CD4-positive, alpha-beta T cell treated with Interleukin-12 subunit alpha and Interleukin-12 subunit beta, for 1 hour (primary cell): Measurements from ENCODE around the gene GRK1.

Source experiments
- DNase-seq: peaks from one replicate; pipeline ENCODE4 v3.0.0-alpha.2; 2020

The GRK1 gene

GRCh38 chr13:113666329-113666670 lies 719 bp upstream of the GRK1 start:
- DNase-seq: no peak

GRCh38 chr13:113667771-113668490 lies 912 bp downstream of the GRK1 start:
- DNase-seq: no peak

- DNase-seq: no peak
These were observed 1.5 kb downstream of the GRK1 start for GRCh38 chr13:113668491-113668971.

GRCh38 chr13:113669231-113669754 lies 2.3 kb downstream of the GRK1 start:
- no peak for DNase-seq

GRCh38 chr13:113669755-113670341 lies 2.8 kb downstream of the GRK1 start:
- DNase-seq: no peak

GRCh38 chr13:113670541-113670940 lies 3.5 kb downstream of the GRK1 start:
- DNase-seq: no peak

GRCh38 chr13:113671066-113672001 lies 4.3 kb downstream of the GRK1 start:
- DNase-seq: no peak

- DNase-seq: no peak
These were observed 5.1 kb downstream of the GRK1 start for GRCh38 chr13:113672002-113672651.

GRCh38 chr13:113722921-113723320 lies 55.9 kb downstream of the GRK1 start:
- DNase-seq: no peak

GRCh38 chr13:113723410-113724015 lies 56.5 kb downstream of the GRK1 start:
- no peak for DNase-seq

- DNase-seq: no peak
These were observed 57.2 kb downstream of the GRK1 start for GRCh38 chr13:113724016-113724758.

- peak; percentile 89 for DNase-seq
These were observed 57.8 kb downstream of the GRK1 start for GRCh38 chr13:113724780-113725315.

GRCh38 chr13:113725329-113726105 lies 58.5 kb downstream of the GRK1 start:
- peak; percentile 71 for DNase-seq

- DNase-seq: peak; percentile 44
These were observed 59.2 kb downstream of the GRK1 start for GRCh38 chr13:113726106-113726821.

GRCh38 chr13:113726961-113727411 lies 60.0 kb downstream of the GRK1 start:
- no peak for DNase-seq

- DNase-seq: no peak
These were observed 61.6 kb downstream of the GRK1 start for GRCh38 chr13:113728571-113729054.

GRCh38 chr13:113729187-113730019 lies 62.4 kb downstream of the GRK1 start:
- no peak for DNase-seq

- no peak for DNase-seq
These were observed 63.3 kb downstream of the GRK1 start for GRCh38 chr13:113730258-113730691.

GRCh38 chr13:113730831-113731191 lies 63.8 kb downstream of the GRK1 start:
- DNase-seq: no peak
